GM18517 (cell line): ENCODE measurements around the gene TAF1B.

Experiments
- ATAC-seq: cut with Tn5 transposase; IDR thresholded peaks from one replicate; pipeline ENCODE4 v1.9.1; 2021; ENCODE audit warnings: mild to moderate bottlenecking, moderate library complexity; ENCODE audit not compliant: unreplicated experiment

The TAF1B gene

DNA sequence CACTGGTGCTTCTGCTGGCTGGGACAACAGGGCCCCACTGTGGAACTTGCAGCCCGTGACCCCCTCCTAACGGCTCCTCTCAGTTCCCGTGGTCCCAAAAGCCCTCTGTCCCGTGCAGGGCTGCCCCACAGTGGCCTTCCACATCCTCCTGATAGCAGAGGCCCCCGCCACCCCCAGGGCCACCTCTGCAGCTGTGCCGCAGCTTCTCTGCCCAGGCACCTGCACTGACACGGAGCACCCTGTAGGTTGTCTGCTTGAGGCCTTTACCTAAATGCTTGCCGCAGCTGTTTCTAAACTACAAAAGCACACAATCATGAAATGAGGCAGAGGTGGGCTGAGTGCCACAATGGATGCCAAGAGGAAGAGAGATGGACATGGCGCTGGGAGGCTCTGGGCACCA lies 94.7 kb downstream of the TAF1B start:
- no peak for ATAC-seq

DNA sequence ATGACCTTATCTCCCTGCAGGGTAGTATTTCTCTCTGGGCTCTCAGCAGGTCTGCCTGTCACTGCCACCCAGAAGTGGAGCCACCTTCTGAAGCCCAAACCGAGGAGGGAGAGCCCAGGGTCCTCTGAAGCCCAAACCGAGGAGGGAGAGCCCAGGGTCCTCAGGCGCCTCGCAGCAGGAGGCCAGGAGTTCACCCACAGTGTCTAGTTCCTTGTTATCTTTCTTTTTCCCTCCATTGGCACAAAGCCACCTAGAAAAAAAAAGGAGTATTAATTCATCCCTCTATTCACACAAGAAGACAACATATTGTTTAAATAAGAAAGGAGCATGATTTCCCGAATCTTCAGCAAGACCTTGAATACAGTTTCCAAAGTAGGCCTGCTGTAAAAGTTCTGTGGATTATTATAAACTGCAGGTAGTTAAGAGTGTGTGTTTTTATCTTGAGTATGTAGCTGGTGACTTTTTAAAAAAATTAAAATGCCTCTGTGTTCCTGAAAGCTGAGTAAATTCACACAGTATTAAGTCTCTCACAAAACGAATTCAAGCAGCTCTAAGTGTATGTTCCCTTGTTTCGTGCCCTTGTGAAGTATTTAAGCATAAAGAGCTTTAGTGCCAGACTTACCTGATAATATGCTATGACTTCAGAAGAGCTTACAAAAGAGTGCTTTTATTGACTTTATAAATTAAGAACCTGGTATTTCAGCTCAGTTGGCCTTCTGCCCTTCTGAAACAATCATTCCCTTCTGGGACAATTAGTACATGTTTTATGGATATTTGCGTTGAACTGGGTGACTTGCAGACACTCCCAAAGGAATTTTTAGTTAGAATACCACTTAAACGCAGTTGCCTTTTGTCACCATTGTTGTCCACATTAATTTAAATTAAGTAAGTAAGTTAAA lies 96.6 kb downstream of the TAF1B start:
- ATAC-seq, result no peak

DNA sequence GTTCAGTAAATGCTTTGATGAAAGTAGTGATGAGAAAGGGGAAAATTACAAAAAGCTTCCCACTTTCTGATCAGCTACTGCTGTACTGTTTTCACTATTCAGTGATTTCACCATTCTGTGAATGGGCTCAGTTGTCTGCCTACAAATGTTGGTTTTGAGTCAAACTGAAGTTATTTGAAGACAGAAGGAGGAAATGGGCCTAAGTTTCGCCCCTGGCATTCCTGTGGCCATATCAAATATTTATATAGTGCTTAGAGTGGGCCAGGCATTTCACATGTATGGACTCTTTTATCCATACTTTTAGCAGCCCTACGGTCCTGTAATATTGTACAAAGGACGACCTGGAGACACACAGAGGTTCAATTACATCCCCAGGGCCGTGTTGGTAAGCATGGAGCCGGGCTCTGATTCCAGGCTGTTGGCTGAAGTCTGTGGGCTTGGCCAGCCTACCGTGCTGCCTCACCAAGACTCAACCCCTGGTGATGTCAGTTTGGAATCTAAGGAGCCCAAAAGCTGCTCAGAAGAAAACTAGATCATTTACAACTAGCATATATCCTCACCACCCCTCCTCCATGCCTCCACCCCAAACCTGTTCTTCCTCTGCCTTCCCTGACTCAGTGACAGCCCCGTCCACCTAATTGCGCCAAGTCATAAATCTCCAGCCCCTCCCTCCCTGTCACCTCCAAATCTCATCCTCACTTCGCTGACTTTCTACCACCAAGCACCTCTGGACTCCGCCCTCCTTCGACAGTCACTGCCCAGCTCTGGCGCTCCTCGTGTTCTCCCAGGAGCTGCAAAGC lies 98.1 kb downstream of the TAF1B start:
- no peak for ATAC-seq

DNA sequence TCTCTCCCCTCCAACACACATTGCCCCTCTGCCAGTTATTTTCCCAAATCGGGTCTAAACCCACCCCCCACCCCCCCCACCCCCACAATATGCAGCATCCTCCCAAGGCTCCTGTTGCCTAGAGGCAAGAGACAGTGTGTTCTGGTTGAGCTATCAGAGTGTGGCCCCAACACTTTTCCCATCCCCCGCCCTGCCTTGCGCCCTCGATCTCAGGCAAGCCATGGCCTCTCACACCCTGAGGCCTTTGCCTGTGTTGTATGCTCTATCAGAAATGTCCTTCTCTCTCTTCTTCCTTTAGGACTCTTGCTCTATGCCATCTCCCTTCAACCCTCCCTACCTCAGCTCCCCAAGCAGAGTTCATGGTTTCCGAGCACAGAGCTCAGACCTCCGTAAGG lies 98.7 kb downstream of the TAF1B start:
- ATAC-seq, result no peak

DNA sequence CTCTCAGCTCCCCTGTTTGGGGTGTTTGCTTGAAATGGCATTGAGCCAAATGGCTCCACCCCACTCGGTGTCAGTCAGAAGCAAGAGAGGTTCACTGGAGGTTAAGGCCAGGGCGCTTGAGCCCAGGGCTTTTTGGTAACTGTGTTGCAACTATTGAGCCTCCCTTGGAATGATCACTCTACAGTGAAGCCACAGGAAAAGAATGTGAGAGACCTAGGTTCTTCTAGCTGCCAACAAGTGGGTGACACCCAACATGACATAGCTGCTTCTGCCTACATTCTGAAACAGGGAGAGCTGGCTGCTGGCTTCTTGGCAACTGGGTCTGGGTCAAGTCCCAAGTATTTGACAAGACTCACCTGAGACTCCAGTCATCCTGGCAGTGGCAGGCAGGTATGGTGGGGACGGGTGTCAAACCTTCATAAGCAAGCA lies 101.1 kb downstream of the TAF1B start:
- ATAC-seq, result no peak

DNA sequence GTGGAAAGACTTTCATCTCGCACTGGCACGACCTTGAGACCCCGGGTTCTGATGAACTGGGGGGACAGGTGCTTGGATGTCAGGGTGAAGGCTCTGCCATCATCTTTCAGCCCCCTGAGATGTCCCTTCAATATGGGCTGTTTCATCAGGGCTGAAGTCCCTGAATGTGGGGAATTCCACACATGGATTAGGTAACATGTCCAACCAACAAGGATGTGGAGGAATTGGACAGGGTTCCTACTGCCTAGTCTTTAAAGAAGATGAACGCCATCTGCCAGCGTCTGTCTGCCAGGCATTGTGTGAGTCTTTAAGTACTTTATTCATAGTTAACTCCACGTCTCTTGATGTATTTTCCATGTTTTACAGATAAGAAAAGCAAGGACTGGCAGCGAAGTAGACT lies 102.3 kb downstream of the TAF1B start:
- no peak for ATAC-seq

DNA sequence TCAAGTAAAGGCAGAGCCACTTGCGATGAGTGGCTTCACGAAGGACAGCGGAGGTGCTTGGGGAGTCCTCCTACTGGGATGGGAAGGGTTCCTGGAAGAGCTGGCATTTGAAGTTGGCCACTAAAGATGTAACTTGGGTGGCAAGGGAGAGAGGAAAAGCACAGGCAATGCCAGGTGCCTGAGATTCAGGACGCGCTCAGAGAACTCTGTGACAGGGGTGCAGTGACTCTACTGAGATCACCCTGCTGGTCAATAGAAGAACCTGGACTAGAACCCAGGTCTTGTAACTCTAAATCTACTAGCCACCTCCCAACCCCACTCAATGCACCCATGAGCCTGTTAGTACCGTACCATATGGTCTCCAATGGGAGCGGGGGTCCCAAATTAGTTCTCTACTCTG lies 102.8 kb downstream of the TAF1B start:
- no peak for ATAC-seq

DNA sequence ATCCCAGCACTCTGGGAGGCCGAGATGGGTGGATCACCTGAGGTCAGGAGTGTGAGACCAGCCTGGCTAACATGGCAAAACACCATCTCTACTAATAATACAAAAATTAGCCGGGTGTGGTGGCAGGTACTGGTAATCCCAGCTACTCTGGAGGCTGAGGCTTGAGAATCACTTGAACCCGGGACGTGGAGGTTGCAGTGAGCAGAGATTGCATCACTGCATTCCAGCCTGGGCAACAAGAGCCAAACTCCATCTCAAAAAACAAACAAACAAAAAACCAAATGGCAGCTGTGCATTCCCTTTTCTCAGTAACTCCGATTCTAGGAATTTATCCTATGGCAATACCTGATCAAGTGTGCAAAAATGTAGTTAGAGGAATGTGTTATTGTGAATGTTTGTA lies 103.5 kb downstream of the TAF1B start:
- ATAC-seq, result no peak

DNA sequence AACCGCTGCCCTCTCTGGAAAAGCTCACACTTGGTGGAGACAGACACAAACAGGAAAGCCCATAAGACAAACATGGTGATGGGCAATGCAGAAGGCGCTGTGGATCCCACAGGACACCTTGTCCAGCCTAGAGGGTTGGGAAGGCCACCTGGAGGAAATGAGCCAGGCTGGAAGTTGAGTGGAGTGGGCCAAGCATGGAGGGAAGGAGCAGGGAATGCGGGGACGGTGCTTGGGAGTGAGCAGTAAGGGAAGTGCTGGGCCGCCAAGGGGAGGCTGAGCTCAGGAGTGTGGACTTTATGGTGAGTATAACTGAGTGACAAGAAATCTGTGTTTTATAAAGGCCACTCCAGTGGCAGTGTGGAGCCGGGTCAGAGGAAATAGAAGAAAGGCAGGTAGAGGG lies 105.4 kb downstream of the TAF1B start:
- no peak for ATAC-seq

DNA sequence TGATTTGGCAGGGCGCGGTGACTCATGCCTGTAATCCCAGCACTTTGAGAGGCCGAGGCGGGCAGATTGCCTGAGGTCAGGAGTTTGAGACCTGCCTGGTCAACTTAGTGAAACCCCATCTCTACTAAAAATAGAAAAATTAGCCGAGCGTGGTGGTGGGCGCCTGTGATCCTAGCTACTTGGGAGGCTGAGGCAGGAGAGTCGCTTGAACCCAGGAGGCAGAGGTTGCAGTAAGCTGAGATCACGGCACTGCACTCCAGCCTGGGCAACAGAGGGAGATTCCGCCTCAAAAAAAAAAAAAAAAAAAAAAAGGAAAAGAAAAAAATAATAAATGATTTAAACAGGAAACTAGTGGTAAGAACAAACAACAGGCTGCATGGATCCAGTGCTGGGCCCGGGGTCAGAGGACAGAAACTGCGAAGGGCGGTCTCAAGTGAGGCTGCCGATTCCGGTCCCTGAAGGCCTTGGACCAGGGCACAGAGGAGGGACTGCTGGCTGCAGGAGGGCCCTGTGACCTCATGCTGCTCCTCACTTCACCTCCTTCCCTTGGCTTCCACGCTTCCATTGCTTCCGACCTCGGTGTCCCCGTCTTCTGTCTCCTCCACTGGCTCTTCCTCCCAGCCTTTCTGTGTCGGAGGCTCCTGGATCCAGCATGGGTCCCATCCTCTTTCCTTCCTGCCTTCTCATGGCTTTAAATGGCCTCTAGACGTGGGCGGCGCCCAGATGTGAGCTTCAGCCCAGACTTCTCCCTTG lies 106.1 kb downstream of the TAF1B start:
- no peak for ATAC-seq

DNA sequence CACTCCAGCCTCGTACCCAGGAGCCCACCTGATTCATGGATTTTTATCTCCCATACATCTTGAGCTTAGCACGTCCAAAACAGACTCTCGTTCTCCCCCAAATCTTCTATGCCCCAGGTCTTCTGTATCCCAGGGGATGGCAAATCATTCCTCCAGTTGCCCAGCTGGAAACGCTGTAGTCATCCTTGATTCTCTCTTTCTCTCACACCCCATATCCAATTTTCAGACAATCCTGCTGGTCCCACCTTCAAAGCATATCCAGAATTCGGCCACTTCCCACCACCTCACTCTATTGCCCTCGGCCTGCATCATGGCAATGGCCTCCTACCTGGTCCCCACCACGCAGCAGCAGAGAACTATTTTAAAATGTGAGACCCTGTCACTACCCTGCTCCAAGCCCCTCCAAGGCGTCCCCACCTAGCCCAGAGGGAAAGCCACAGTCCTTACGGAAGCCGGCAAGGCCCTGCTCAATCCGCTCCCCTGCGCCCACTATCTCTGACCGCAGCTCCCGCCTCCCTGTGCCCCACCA lies 106.8 kb downstream of the TAF1B start:
- ATAC-seq, result no peak

DNA sequence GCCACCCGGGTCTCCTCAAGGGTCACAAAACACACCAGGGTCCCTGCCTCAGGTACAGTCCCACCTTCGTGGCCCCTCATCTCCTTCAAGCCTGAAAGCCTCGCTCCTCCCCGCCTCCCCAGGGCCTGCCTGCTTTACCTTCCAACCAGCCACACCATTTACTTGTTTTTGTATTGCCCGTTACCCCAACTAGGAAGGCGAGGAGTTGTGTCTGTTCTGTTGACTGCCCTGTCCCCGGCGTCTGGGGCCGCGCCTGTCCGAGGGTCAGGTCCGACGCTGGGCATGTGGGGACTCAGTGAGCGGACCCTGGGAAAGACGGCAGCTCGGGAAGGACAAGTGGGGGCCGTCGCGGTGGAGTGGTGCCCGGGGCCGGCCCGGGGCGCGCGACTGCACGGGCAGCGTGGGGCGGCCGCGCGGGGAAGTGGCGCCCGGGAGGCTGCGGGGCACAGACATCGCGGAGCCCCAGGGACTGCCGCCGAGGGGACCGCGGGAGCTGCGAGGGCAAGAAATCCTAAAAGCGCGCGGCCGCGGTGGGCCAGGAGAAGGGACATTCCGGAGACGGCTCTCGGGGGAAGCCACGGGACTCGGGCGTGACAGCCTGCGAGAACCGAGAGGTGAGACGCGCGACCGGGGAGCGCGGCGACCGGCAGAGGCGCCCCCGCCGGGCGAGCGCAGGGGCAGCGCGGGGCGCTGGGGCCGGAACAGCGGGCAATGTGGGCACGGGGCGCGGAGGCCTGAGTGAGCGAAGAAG lies 107.4 kb downstream of the TAF1B start:
- peak; percentile 23 for ATAC-seq

DNA sequence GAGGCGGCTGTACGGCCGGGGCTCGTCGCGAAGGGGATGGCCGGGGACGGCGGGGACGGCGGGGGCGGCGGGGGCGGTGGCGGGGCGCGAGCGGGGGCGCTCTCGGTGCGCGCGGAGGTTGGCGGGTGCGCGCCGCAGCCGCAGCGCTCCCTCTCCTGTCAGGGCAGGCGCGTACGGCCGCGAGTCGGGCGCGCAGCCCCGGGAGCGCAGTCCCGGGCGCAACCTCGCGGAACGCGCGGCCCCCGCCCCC lies 107.9 kb downstream of the TAF1B start:
- no peak for ATAC-seq

DNA sequence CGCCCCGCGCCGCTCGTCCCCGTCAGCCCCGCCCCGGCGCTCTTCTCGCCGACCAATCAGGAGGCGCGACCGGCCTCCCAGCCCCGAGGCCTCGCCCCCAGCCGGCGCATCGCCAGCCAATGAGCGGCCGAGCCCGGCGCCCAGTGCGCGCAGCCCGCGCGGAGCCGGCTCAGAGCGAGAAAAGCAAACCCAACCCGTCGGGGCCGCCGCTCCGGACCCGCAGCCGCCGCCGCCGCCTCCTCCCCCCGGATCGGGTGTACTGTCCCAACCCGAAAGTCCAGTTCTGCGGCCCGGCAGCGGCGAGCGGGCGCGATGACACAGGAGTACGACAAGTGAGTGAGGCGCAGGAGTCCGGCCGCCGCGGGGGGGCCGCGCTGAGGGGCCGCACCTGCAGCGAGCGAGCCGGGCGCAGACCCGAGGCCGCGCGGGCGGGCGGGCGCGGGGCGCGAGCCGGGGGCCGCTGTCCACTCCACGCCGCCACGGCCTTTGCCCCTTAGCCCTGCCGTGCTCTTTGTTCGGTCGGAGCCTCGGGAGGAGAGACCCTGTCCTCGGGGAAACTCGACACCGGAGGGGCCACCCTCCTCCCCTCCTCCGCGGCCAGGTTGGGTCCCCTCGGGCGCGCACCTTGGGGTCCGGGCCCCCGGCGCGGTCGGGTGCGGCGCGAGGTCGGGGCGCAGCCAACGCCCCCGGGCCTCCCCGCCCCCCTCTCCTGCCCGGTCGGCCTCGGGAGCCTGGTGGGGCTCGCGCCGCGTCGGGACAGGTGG lies 108.4 kb downstream of the TAF1B start, which contains the start of gene GRHL1:
TSS of gene GRHL1 (plus strand) at position 172 of the 764 bp plus-strand sequence. CDS start at position 313, 141 bp downstream.
- ATAC-seq, result peak; percentile 93

DNA sequence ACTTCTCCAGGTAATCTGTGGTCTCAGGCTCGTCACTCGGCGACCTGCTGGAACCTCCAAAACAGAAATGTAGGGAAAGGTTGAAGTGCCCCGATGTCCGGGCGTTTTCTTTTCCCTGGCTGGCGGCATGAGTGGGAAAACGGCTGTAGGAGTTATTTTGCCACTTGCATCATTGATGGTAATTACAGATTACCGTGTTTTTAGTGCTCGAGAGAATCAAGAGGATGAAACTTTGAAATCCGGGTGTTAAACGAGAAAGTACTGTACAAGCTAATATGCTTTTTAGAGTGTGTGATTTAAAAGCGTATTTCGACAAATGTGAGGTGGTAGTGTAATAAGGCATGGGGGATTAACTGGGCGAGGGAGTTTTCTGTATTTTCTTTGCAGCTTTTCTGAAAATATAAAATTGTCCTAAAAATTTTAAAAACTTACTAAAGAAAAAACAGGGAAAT lies 109.0 kb downstream of the TAF1B start:
- no peak for ATAC-seq

DNA sequence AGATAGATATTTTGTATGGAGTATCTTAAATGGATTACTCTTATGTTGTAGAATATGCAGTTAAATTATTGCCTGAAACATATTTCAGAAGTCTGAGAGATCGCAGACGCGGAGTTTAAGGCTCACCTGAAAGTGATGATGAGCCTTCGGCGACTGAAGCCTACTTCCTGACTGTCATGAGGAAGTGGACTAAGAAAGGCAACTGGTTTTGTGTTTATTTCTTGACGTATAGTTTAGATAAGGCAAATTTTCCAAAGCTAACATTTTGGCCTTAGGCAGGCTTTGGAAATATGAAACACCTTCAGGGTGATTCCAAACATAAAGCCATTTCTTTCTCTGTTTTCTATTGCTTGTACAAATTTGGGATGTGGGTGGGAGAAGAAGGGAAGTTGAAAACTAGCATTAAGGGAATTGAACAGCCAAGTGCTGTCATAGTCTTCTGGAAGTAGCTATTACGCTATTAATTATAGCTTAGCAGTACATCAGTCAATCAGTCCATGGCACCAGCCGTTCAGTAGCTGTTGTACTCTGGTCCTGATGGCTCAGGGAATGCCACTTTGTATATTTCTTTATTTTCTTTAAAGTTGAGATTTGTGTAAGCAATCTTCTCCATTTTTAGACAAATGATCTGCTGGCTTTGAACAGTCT lies 109.7 kb downstream of the TAF1B start:
- no peak for ATAC-seq

DNA sequence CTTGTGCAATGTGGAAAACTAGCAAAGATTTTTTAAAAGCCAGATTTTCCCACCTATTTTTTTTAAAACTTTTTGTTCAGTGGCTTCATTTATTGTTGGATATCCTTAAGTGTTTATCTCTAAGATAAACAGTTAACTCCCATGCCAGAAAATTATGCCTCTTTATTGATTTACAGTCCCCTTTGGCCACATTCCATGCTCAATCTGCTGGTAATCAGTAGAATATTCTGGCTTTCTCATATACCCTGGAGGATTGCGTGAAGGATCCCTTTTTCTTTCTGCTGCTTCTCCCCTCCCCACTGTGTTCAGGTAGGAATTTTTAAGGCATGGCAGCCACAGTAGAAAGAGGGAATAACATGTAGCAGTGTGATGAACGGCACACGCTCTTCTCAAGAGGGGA lies 110.9 kb downstream of the TAF1B start:
- ATAC-seq, result no peak

DNA sequence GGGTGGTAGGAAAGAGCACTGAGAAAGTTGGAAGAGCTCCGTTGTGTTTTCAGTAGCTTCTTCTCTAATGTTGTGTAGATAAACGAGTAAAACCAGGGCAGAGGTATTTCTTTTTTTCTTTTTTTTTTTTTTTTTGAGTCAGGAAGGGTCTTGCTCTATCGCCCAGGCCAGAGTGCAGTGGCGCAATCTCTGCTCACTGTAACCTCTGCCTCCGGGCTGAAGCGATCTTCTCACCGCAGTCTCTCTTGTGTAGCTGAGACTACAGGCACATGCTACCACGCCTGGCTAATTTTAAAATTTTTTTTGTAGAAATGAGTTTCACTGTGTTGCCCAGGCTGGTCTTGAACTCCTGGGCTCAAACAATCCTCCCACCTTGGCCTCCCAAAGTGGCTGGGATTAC lies 114.8 kb downstream of the TAF1B start:
- ATAC-seq, result no peak

DNA sequence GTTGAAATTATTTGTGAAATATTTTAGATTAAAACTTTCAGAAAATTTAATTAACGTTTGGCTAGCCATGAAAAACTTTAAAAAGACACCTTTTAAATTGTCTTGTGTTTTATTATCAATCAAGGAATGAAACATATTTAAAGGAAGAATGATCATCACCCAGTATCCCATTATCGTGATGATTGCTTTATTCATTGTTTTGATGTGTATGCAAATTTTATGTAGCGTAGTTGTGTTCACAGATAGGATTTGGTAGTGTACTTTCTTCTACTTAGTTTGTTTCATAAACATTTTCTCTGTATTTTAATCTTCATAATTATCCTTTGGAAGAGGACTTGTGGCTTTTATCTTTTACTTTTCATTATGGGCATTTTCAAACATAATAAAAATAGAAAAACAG lies 116.0 kb downstream of the TAF1B start:
- ATAC-seq, result no peak
